OCI-LY7 (cell line): ENCODE data around the gene TMEM164.

ENCODE experiments used
- EZH2phosphoT487 ChIP-seq: fragments of 200-600 bp; sonication (generic); IDR thresholded peaks from 2 replicates; pipeline ENCODE4 v1.6.1; 2018; ENCODE audit warnings: low read depth, borderline replicate concordance, mild to moderate bottlenecking, mixed run types, antibody characterized with exemption, low read length, moderate library complexity, mixed read lengths
- TF ChIP-seq, protein P1 (sequence below): fragments of 200-600 bp; sonication (generic); conservative IDR thresholded peaks from 2 replicates; pipeline ENCODE4 v1.5.1; 2014; ENCODE audit warnings: mild to moderate bottlenecking, antibody characterized with exemption, low read length, moderate library complexity, mixed read lengths

DNA sequence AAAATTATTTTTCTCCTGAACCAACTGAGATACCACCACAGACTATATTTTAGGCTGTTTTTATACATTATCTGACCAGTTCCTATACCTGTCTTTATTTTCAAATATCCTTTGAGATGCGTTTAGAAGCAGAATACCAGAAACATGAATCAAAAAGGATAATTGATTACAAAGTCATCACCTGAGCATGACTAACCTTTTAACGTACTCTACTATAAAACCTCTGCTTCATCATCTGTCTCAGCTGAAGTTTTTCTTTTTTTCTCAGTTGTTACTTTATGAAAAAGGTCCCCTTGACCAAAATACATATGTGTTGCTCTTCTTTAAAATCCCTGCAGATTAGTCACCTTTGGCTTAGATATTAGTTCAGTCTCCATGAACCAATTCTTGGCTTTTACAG lies 205.2 kb downstream of the TMEM164 start:
- TF ChIP-seq, protein P1, sequence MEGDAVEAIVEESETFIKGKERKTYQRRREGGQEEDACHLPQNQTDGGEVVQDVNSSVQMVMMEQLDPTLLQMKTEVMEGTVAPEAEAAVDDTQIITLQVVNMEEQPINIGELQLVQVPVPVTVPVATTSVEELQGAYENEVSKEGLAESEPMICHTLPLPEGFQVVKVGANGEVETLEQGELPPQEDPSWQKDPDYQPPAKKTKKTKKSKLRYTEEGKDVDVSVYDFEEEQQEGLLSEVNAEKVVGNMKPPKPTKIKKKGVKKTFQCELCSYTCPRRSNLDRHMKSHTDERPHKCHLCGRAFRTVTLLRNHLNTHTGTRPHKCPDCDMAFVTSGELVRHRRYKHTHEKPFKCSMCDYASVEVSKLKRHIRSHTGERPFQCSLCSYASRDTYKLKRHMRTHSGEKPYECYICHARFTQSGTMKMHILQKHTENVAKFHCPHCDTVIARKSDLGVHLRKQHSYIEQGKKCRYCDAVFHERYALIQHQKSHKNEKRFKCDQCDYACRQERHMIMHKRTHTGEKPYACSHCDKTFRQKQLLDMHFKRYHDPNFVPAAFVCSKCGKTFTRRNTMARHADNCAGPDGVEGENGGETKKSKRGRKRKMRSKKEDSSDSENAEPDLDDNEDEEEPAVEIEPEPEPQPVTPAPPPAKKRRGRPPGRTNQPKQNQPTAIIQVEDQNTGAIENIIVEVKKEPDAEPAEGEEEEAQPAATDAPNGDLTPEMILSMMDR = no peak
- no peak for TF ChIP-seq EZH2phosphoT487
